ENCODE measurements around the gene PNPLA2.

The PNPLA2 gene

DNA sequence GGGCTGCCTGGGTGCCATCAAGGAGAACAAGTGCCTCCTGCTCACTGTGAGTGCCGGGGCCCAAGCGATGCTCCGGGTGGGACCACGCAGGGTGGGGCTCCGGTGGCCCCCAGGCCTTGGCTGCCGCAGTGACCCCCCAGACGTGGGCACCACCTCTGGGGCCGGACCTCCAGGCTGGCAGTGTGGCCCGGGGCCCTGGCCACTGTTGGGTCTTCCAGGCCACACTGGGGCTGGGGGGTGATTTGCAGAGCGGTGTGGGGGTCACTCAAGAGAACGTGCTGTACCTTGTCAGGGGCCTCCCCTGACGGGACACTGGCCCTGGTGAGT, 43.9 kb downstream of the PNPLA2 start:
- DNase-seq = no peak

DNA sequence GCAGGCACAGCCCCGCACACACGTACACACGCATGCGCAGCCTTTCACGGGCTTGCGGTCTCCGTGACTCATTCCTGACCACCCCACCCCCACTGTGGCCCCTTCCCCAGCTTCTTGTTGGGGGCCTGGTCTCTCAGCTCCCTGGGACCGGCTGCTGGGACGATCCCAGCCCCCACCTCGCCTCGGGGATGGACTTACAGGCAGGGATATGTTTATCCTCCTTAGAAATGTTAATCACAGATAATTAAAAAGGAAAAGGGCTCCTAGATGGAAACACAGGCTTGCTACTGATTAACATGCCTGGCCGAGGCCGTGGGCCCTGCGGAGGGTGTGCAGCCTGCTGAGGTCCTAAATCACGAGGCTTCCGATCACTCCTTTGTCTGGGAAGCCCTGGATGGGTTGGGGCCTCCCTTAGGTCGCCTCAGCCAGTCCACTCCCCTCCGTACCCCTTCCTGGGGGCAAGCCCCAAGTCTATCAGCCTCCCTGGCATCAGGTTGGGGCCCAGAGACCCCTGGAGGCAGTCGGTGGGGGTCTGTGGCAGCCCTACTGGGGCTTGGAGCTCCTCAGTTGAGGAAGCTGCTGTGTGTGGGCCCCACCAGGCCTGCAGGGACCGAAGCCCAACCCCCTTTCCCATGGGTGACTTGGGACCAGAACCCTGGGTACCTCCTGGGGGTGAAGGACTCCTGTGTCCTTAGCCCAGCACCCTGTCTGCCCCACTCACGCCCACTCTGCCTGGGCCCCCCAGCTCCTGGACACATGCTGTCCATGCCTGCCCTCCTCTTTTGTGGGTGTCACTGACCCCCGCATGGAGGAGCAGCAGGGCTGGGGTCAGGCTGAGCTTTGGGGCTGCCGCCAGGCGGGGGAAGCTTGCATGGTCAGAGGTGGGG, 44.6 kb downstream of the PNPLA2 start:
- no peak for DNase-seq

DNA sequence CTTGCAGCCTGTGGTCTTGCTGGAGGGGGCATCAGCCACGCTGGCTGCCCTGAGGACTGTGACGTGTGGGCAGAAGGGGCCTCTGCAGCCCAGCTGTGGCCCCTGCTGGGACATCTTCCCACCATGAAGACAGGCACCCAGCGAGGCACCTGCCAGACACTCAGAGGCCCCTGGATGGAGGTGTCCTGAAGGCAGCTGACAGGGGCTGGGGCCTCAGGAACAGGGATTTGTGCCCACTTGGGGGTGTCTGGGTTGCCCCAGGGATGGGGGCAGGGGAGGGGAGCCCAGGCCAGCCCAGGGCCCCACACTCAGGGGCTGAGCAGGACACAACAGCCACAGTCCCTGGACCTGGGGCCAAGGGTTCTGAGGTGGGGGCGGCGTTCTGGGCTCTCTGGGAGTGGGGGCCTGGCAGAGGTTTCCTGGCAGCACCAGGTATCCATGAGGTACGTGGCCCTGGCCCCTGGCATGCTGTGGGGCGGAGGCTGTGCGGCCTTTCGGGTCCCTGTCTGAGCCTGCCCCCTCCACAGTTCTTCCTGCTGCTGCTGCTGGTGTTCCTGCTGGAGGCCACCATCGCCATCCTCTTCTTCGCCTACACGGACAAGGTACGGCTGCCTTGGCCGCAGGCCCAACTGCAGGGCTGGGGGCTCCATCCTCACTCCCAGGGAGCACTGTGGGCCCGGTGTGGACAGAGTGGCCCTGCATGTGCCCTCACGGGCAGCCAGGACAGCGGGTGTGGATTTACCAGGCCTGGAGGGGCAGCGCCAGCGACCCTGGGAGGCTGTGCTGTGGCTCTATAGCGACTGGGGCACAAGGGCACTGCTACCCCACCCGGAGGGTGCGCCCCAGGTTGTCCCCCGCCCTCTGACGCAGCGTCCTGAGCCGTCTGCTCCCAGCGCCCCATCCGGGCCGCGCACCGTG, 45.5 kb downstream of the PNPLA2 start:
- no peak for DNase-seq

DNA sequence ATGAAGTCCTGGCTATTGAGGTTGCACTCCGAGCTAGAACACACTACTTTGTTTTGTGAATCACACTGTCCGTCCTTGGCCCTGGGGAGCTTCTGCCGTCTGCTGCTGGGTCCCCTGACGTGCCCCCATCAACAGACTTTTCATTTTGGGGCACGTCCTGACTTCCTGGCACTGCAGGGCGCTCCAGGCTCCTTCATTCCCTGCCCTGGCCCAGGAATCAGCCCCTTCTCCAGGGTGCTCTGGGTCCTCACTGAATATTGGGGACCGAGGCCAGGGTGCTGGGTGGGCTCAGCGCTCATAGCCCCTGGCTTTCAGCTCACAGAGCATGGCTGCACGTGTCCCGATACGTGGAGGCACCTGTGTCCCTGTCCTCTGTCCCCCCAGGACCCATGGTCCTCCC, 46.2 kb downstream of the PNPLA2 start:
- DNase-seq = no peak

DNA sequence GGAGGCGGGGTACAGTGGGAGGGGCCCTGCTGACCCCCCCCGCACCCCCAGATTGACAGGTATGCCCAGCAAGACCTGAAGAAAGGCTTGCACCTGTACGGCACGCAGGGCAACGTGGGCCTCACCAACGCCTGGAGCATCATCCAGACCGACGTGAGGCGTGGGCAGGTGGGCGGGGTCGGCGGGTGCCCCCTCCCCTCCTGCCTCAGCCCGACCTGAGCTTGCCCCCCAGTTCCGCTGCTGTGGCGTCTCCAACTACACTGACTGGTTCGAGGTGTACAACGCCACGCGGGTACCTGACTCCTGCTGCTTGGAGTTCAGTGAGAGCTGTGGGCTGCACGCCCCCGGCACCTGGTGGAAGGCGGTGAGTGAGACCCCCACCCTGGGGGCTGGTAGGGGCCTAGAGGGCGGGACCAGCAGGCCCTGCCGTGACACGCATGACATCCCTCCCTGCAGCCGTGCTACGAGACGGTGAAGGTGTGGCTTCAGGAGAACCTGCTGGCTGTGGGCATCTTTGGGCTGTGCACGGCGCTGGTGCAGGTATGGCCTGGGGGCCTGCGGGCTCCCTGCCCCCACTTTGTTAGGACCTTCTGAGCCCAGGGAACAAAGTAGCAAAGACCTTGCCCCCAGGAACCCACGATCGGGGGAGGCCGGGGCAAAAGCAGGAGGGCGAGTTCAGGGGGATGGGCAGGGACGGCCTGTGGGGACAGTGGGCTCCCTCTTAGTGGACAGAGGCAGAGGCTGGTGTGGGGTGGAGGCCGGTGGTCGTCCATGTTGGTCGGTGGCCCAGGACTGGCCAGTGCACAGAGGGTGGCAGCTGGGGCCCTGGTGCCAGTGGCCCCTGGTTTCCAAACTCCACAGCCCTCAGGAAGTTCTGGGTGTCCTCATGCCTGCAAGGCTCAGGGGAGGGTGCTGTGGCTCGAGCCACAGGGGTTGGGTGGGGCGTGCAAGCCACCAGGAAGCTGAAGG, 47.0 kb downstream of the PNPLA2 start:
- no peak for DNase-seq

DNA sequence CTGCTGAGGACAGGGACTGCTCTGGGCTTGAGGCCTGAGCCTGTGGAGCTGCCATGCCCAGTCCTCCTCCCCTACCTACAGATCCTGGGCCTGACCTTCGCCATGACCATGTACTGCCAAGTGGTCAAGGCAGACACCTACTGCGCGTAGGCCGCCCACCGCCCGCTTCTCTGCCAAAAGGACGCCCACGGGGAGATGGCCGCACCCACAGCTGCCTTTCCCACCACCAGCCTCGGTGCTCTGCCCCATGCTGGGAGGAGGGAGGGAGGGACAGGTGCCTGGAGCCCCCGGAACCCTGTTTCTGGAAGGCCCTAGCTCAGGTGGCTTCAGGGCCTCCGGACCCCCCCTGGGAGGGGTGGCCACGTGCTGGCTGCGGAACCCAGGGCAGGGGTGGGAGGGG, 47.8 kb downstream of the PNPLA2 start:
- DNase-seq = no peak

DNA sequence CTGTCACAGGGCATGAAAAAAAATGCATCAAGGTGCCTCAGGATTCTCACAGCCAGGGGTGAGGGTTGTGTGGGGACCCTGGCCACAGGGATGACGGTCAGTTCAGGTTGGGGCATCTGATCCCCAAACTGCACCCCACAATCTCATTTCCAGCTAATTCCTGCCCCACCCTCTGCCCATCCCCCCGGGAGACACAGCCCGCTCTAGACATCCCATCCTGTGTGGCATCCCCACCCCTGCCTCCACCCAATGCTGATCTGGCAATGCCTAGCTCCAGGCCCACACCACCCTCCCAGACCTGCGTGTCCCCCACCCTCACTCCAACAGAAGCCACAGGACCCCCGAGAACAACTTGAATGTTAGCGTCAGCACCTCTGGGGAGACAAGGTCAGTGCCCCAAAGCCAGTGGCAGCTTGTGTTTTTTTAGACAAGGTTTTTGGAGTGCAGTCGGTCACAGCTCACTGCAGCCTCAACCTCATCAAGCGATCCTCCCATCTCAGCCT, 49.2 kb downstream of the PNPLA2 start:
- no peak for DNase-seq

DNA sequence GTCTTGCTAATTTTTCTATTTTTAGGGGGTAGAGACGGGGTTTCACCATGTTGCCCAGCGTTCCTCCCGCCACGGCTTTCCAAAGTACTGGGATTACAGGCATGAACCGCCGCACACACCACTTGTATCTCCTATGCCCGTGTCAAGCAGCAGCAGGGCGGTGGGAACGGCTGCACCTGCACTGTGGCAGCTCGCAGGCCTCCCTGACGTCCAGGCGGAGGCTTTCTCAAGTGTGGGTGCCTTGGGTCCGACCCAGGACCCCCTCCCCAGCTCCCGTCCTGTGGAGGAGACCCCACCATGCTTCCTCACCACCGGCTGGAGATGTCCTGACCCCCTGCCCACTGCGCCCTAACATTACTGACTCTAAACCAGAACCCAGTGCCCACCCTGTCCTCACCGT, 49.7 kb downstream of the PNPLA2 start:
- no peak for DNase-seq

DNA sequence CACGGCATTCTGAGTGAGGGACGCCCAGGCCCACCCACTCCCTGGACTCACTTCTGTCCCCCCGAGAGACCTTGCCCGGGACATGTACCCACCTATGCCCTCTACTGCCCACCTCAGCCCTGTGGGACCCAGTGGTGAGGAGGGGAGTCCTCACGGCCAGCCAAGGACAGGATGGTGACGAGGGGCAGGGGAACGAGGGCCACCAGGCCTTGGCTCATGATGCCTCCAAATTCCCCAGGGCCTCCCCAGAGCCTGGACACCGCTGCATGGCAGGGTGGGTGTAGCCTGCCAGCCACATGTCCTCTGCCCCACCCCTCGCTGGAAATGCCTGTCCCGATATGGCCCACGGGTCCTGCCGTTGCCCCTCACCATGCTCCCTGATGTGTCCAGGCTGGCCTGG, 50.1 kb downstream of the PNPLA2 start:
- no peak for DNase-seq

DNA sequence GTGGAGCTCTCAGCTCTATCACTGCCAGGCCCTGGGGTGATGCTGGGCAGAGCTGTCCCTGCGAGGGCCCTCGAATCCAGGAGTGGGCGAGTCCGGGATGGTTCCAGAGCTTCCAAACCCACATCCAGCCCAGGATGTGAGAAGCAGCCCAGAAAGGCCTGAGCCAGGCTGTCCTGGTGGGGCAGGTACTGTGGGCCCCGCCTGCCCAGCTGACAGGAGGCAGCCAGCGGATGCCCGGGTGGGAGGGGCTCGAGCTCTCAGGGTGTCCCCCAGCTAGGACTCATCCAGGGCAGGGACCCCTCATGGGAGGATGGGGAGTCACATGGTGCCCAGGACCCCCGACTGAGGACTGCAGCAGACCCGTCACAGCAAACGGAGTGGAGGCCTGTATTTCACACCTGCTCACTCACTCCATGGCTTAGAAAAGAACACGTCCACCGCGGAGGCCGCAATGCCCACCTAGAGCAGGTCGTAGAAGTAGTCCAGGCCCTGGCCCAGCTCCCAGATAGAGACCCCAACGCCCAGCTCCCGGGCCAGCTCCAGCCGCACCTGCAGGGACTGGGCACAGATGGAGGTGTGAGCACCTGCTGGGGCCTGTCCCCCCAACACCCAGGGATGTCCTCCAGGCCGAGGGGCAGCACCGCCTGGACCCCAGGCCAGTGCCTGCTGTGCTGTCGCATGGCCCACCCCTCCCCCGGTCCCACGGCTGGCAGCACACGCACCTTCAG, 50.8 kb downstream of the PNPLA2 start:
- DNase-seq = no peak

DNA sequence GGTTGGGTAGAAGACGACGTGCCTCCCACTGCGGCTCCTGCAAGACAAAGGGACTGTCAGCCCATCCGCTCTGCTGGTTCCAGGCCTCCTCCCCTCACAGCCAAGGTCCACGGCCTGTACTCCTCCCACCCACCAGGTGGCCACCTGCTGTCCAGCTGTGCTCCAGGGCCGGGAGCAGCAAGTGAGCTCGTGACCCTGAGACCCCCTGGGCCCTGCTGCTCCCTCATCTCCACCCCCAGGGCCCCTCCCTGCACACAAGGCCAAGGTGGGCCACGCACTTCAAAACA, 51.4 kb downstream of the PNPLA2 start:
- no peak for DNase-seq

DNA sequence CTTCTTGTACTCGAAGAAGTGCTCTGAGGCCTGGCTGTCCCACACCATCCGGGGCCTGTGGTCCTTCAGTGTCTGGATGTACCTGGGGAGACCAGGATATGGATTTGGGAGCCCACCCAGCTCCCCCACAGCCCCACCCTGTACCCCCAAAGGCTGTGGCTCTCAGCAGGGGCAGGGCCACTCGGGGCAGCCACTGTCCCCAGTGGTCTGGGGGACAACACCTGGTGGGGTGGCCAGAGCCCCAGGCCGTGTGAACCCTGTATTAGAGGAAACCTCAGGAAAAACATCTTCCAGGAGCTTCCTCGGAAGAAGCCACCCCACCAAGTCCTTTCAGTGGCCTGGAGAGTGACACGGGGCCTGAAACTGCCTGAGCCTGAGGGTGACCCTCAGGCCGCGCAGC, 51.7 kb downstream of the PNPLA2 start:
- DNase-seq = no peak

DNA sequence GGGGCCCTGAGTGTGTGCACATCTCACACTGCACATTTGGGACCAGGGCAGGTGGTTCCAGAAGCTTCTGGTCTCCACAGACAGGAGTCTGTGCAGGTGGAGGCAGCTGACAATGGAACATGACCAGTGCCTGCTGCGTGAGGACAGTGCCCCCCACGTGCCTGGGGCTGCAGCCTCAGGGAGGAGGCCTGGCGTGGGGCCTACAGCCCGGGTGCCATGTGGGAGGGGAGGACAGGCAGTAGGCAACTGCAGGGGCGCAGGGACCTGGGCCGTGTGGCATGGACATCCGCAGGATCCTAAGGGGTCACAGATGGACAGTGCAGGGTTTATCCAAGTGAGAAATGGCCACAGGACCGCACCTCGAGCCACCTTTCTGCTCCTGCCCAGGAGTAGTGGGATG, 52.8 kb downstream of the PNPLA2 start:
- no peak for DNase-seq

DNA sequence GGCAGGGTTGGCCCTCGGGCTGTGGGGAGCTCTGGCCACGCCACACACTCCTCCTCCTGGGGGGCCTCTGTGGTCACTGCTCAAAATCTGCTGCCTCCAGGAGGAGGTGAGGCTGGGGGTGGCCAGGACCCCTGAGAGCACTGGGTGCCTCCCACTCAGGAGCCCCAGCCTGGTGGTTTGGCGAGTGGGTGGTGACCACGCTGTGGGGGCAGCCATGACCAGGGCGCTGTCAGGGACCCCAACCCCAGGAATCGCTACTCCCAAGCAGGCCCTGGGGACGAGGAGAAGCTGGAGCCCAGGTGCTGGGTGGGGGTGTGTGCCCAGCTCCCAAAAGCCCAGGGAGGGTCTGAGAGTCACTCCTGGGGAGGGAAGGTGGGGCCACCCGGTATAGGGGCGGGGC, 54.1 kb downstream of the PNPLA2 start:
- DNase-seq = no peak

DNA sequence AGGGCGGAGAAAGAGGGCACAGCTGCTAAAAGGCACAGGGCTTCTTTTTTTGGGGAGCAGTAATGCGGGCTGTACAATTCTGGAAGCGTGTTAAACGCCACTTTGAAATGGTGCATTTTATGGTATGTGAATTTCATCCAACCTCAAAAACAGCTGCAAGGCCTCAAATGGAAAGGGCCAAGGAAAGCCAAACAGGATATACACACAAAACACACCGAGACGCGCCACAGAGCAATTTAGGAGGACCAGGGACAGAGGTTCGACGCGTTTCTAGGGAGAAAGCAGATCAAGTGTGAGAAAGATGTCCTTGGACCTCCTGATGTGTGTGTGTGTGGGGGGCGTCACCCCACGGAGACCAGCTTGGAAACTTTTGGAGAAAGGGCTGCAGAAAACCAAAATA, 55.0 kb downstream of the PNPLA2 start:
- no peak for DNase-seq

Measured in CD4-positive, alpha-beta T cell treated with Interferon alpha-2 for 1 hour (primary cell).